ENCODE measurements around the gene CAPN1.

Gene CAPN1

DNA sequence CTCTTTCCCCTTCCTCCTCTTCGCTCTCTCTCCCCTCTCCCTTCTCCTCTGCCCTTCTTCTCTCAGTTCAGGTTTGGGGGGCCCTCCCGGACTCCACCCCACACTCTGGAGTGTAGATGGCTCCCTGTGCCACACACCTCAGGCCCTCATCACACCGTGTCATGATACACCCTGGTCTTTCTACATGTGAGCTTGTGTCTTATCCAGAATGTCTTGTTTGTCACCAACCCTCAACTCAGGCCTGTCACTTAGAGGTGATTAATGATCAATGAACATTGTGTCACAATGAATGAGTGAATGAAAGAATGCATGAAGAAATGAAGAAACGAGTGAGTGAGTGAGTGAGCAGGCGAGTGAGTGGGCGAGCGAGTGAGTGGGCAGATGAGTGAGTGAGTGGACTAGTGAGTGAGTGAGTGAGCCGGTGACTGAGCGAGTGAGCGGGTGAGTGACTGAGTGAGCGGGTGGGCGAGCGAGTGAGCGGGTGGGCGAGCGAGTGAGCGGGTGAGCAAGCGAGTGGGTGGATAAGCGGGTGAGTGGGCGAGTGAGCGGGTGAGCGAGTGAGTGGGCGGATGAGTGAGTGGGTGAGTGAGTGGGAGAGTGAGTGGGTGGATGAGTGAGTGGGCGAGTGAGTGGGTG lies 33.8 kb downstream of the CAPN1 start:
- H3K4me3 ChIP-seq (ENCODE audit: low read depth, low read length), result no peak overlapping the region
- no peak for DNase-seq (ENCODE audit: low read depth, low spot score)

GRCh38 chr11:65216830-65217229 lies 35.1 kb downstream of the CAPN1 start:
- in situ Hi-C loops (cut with HindIII; ENCODE audit: low sequenced_read_pairs), result no loop called here
- no peak overlapping the region for H3K4me3 ChIP-seq (ENCODE audit: low read depth, low read length)
- DNase-seq (ENCODE audit: low read depth, low spot score), result no peak
- TF ChIP-seq CTCF (IDR thresholded peaks at IDR 0.05; ENCODE audit: low read depth, low read length), result no peak

More for the DNA sequence above, 33.8 kb downstream of the CAPN1 start:
- TF ChIP-seq CTCF (IDR thresholded peaks at IDR 0.05; ENCODE audit: low read depth, low read length), result no peak
- in situ Hi-C loops (cut with HindIII; ENCODE audit: low sequenced_read_pairs), result no loop called here

DNA sequence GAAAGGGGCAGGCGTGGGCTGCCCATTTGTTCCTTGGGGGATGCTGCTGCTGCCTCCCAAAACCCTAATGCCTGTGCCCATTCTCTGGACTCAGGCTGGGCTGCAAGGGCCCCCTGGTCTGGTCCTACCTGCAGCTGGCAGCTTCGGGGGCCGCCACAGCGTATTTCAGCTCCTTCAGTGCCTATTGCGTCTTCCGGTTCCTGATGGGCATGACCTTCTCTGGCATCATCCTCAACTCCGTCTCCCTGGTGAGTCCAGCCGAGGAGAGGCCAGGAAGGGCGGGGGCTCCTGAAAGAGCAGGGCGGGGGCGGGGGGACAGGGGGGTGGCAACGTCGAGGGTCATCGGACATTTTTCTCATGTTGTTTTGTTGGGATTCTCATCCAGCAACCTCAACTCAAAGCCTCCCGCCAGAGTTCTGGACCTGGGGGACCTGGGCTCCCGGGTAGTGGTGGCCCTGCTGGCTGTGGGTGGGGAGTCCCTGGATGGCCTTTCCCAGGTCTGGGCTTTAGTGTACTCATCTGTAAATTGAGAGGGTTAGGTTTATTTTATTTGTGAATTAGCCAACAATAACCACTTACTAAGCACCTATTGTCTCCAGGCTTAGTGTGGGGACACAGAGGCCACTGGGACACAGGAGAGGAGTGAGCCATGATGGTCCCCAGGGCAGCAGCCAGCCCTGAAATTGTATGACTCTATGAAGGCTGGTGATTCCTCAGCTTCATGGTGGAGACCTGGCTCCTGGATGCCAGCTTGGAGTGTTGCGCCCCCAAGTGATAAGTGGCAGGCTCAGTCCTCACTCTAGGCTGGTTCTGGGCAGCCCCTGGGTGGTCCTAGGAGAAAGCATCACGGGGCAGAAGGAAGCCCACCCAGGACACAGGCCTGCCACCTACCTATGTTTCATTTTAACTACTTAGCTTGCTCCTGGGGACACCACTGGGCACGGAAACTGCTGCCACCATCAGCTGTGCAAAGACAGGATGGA lies 36.0 kb downstream of the CAPN1 start:
- DNase-seq (ENCODE audit: low read depth, low spot score), result no peak
- H3K4me3 ChIP-seq (ENCODE audit: low read depth, low read length), result no peak overlapping the region
- in situ Hi-C loops (cut with HindIII; ENCODE audit: low sequenced_read_pairs), result no loop called here
- TF ChIP-seq CTCF (IDR thresholded peaks at IDR 0.05; ENCODE audit: low read depth, low read length), result no peak

DNA sequence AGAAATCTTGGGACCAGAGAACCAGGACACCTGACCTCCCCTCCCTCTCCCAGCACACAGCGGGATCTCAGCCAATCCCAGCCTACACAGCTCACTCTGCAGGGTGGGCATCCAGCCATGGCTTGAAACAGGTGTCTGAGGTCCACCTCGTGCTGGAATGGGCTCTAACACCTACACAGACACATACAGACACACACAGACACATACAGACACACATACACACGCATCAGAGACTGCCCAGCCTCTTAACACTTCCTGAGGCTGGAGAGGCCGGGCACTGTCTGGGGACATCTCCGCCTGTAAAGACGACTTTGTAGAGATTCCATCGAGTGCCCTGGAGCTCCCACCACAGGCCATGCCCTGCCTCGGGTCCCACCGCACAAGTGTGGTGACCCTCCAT lies 36.7 kb downstream of the CAPN1 start:
- no peak for TF ChIP-seq CTCF (IDR thresholded peaks at IDR 0.05; ENCODE audit: low read depth, low read length)
- in situ Hi-C loops (cut with HindIII; ENCODE audit: low sequenced_read_pairs), result no loop called here

DNA sequence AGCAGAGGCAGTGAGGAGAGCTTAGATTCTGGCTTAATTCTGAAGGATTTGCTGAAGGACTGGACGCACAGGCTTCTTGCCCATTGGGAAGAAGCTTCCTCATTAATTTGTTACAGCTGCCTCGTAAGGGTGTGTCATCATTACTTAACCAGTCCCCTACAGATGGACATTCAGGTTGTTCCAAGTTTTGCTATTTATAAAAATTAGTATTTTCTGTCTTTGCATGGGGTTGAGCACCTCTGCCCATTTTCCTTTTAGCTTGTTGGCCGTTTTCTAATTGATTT lies 38.1 kb downstream of the CAPN1 start:
- in situ Hi-C loops (cut with HindIII; ENCODE audit: low sequenced_read_pairs), result no loop called here
- no peak overlapping the region for H3K4me3 ChIP-seq (ENCODE audit: low read depth, low read length)
- no peak for TF ChIP-seq CTCF (IDR thresholded peaks at IDR 0.05; ENCODE audit: low read depth, low read length)
- DNase-seq (ENCODE audit: low read depth, low spot score), result no peak

More for the DNA sequence above, 36.7 kb downstream of the CAPN1 start:
- no peak overlapping the region for H3K4me3 ChIP-seq (ENCODE audit: low read depth, low read length)
- DNase-seq (ENCODE audit: low read depth, low spot score), result no peak

GRCh38 chr11:65221026-65221425 lies 39.3 kb downstream of the CAPN1 start:
- no peak for DNase-seq (ENCODE audit: low read depth, low spot score)
- in situ Hi-C loops (cut with HindIII; ENCODE audit: low sequenced_read_pairs), result no loop called here
- no peak overlapping the region for H3K4me3 ChIP-seq (ENCODE audit: low read depth, low read length)
- TF ChIP-seq CTCF (IDR thresholded peaks at IDR 0.05; ENCODE audit: low read depth, low read length), result no peak
